Measurements from ENCODE around the gene AFAP1. TPM values are rescaled to one million over a fixed set of nuclear protein-coding genes. Genes with fewer than 3 reads are reported as not detected.

AFAP1 gene
- total RNA-seq, 4 donors from 2014 or later: 15.8 to 42.9 (median 31.3) TPM

- H3K4me1 ChIP-seq: no peaks in the 10 kb centered on the region
- DNase-seq: no peak
- TF ChIP-seq CTCF (IDR thresholded peaks at IDR 0.05): no peak
- TF ChIP-seq POLR2A (IDR thresholded peaks at IDR 0.05): no peak
- no peak overlapping the region for H3K27ac ChIP-seq
- H3K27me3 ChIP-seq: no peaks in the 10 kb centered on the region
- no peak overlapping the region for H3K4me3 ChIP-seq
- H3K9me3 ChIP-seq: no peaks in the 10 kb centered on the region
- H3K36me3 ChIP-seq: peaks cover 0 to 68% (median 0%) of the 10 kb centered on the region in 3 donors
Observed at GRCh38 chr4:7763106-7763505, 176.6 kb downstream of the AFAP1 start.

GRCh38 chr4:7762376-7763030 is 177.2 kb downstream of the AFAP1 start:
- Histone ChIP-seq H3K4me3 (no peak overlapping the region), H3K36me3 (peaks cover 0 to 62% (median 0%) of the 10 kb centered on the region in 3 donors), H3K9me3 (no peaks in the 10 kb centered on the region), H3K4me1 (peaks cover 0 to 1% (median 0%) of the 10 kb centered on the region in 4 donors), H3K27me3 (no peaks in the 10 kb centered on the region), H3K27ac (peak overlapping the region in 1 of 4 donors; percentile 28)
- TF ChIP-seq POLR2A (IDR thresholded peaks at IDR 0.05) (no peak), CTCF (IDR thresholded peaks at IDR 0.05) (no peak)
- DNase-seq: no peak

- Histone ChIP-seq H3K9me3 (no peaks in the 10 kb centered on the region), H3K27me3 (no peaks in the 10 kb centered on the region), H3K4me1 (peaks cover 0 to 6% (median 0%) of the 10 kb centered on the region in 4 donors), H3K27ac (peak overlapping the region in 1 of 4 donors; percentile 28), H3K4me3 (no peak overlapping the region), H3K36me3 (peaks cover 0 to 54% (median 0%) of the 10 kb centered on the region in 3 donors)
- TF ChIP-seq POLR2A (IDR thresholded peaks at IDR 0.05) (no peak), CTCF (IDR thresholded peaks at IDR 0.05) (peak in 5 of 6 experiments; percentile 59 to 71 (median 67))
- peak; percentile 23 to 80 (median 71) for DNase-seq
Observed at GRCh38 chr4:7761720-7762119, 177.9 kb downstream of the AFAP1 start.

- no peak overlapping the region for H3K27ac ChIP-seq
- DNase-seq: no peak
- peaks cover 0 to 50% (median 0%) of the 10 kb centered on the region in 3 donors for H3K36me3 ChIP-seq
Observed at GRCh38 chr4:7761312-7761711, 178.3 kb downstream of the AFAP1 start.

GRCh38 chr4:7760706-7761105 is 179.0 kb downstream of the AFAP1 start:
- Histone ChIP-seq H3K4me3 (no peak overlapping the region), H3K27ac (no peak overlapping the region), H3K27me3 (no peaks in the 10 kb centered on the region), H3K9me3 (no peaks in the 10 kb centered on the region), H3K36me3 (peaks cover 0 to 50% (median 0%) of the 10 kb centered on the region in 3 donors), H3K4me1 (peaks cover 0 to 6% (median 0%) of the 10 kb centered on the region in 4 donors)
- DNase-seq: no peak
- TF ChIP-seq POLR2A (IDR thresholded peaks at IDR 0.05) (no peak), CTCF (IDR thresholded peaks at IDR 0.05) (no peak)

More at GRCh38 chr4:7761312-7761711, 178.3 kb downstream of the AFAP1 start:
- peaks cover 0 to 6% (median 0%) of the 10 kb centered on the region in 4 donors for H3K4me1 ChIP-seq
- H3K9me3 ChIP-seq: no peaks in the 10 kb centered on the region
- no peaks in the 10 kb centered on the region for H3K27me3 ChIP-seq
- TF ChIP-seq CTCF (IDR thresholded peaks at IDR 0.05) (no peak), POLR2A (IDR thresholded peaks at IDR 0.05) (no peak)
- H3K4me3 ChIP-seq: no peak overlapping the region

All from Peyer's patch (tissue), 4 donors.